ENCODE results near the gene EPHB1.

DNA sequence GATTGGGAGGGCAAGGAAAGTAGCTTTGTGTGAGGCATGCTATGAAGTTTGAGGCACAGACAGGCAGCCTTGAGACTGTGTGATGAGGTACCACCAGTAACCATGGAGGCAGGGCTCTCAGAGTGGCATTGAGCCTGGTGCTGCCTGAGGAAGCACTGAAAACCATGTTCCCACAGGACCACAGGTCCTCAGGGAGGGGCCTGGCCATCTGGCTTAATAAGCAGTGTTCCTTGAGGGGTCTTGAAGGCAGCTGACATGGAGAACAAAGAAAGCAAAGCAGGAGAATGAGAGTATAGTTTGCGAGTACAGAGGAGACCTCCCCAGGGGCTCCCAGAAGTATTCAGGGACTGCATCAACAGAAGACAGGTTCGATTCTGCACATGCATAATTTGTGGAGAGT is 346.6 kb downstream of the EPHB1 start:
- TF ChIP-seq POLR2A (IDR thresholded peaks at IDR 0.05) = no peak
- TF ChIP-seq CTCF (IDR thresholded peaks at IDR 0.05) = no peak

All from thyroid gland (tissue), 4 donors.